ENCODE results near the gene NEGR1.

Gene NEGR1

GRCh38 chr1:71777094-71777493 lies 505.2 kb downstream of the NEGR1 start:
- DNase-seq = no peak

GRCh38 chr1:71774705-71775104 lies 507.6 kb downstream of the NEGR1 start:
- no peak for DNase-seq

DNA sequence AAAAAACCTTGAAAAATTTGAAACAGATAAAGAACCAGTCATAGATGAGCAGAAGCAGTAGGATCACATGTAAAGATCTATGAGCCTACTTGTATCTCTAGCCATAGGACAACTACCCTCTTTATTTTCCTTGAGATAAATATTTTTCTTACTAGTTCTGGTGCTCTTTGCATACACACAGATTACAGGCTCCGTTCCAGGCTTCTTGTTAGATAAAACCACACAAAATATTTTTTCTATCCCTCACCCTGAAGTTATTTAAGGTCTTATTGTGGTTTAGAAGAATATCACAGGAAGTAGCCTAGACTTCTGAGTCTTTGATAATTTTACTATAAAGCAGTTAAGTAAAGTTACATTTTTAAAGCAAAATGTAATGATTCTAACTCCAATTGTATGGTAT lies 512.2 kb downstream of the NEGR1 start:
- peak; percentile 89 for DNase-seq

DNA sequence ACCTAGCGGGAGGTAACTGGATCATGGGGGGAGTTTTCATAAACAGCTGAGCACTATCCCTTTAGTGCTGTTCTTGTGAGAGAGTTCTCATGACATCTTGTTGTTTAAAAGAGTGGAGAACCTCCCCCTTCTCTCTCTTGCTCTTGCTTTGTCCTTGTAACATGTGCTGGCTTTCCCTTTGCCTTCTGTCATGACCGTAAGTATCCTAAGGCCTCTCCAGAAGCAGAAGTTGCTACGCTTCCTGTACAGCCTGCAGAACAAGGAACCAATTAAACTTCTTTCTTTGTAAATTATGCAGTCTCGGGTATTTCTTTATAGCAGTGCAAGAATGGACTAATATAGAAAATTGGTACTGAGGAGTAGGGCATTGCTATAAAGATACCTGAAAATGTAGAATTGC lies 515.6 kb downstream of the NEGR1 start:
- DNase-seq = no peak

- DNase-seq = no peak
These were observed 519.7 kb downstream of the NEGR1 start for GRCh38 chr1:71762514-71763255.

DNA sequence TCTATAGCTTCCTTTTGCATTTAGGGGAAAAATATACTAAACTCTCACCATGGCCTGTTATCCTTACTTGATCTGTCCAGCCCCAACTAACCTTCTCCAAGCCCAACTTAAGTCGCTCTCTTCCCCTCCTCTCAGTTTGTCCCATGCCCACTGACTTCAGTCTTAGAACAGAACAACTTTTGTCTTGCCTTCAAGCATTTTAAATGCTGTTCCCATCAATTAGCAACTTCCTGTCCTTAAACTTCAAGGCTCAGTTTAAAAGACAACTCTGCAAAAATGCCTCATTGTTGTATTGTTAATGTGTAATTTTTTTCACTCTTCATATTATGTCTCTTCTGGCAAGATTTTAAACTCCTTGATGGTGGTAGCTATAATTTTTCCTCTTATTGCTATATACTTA lies 526.9 kb downstream of the NEGR1 start:
- DNase-seq = no peak

DNA sequence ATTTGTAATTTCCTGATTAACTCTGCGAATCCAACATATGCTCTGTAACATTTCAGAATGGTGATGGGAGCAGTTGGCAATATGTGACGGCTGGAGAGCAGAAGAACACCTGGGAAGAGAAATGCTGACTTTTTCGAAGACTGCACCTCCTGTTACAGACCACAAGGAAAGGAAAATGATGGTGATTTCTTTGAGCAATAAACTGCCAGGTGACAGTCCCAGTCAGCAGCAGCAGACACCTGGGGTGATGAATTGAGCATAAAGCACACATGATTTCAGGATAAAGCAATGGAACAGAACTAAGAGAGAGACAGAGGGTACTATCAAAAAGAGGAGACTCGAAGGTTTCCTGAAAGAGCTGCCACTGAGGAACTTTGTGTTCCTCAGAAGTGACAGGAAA lies 528.6 kb downstream of the NEGR1 start:
- DNase-seq = no peak

GRCh38 chr1:71745326-71745725 lies 537.0 kb downstream of the NEGR1 start:
- peak; percentile 6 for DNase-seq

GRCh38 chr1:71743862-71744261 lies 538.5 kb downstream of the NEGR1 start:
- DNase-seq = no peak

- DNase-seq = no peak
These were observed 543.4 kb downstream of the NEGR1 start for GRCh38 chr1:71738910-71739309.

GRCh38 chr1:71738256-71738655 lies 544.1 kb downstream of the NEGR1 start:
- DNase-seq = no peak

GRCh38 chr1:71737768-71738167 lies 544.6 kb downstream of the NEGR1 start:
- DNase-seq = no peak

GRCh38 chr1:71733121-71733520 lies 549.2 kb downstream of the NEGR1 start:
- no peak for DNase-seq

GRCh38 chr1:71721532-71721931 lies 560.8 kb downstream of the NEGR1 start:
- DNase-seq = no peak

DNA sequence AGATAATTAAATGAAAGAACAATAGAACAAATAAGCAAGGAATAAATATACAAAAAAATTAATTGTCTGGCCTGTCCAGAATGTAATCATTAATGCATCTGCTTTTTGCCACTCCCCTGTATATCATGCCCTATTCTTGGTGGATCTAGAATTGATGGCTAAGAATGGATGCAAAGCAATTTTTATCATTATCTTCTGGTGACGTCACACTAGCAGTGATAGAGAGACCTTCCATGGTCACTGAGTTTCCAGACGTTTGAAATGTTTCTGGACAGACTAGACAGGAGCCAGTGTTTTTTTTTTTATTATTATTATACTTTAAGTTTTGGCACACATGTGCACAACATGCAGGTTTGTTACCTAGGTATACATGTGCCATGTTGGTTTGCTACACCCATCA lies 563.0 kb downstream of the NEGR1 start:
- no peak for DNase-seq

- DNase-seq = no peak
These were observed 565.2 kb downstream of the NEGR1 start for GRCh38 chr1:71717186-71717585.

DNA sequence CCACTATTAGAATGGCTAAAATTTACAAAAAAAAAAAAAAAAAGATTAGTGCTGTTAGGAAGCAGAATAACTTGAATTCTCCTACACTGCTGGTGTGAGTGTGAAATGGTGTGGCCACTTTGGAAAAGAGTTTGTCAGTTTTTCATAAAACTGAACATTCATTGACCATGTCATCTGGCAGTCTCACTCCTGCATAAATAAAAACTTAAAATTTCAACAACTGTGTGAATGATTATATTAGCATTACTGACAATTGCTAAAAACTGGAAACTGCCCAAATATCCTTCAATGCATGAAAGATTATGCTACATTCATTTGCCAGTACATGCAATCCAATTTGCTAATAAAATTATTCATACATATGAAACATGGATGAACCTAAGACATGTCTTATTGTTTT lies 570.9 kb downstream of the NEGR1 start:
- no peak for DNase-seq

GRCh38 chr1:71706029-71706671 lies 576.2 kb downstream of the NEGR1 start:
- DNase-seq = no peak

- no peak for DNase-seq
These were observed 584.2 kb downstream of the NEGR1 start for GRCh38 chr1:71698186-71698585.

DNA sequence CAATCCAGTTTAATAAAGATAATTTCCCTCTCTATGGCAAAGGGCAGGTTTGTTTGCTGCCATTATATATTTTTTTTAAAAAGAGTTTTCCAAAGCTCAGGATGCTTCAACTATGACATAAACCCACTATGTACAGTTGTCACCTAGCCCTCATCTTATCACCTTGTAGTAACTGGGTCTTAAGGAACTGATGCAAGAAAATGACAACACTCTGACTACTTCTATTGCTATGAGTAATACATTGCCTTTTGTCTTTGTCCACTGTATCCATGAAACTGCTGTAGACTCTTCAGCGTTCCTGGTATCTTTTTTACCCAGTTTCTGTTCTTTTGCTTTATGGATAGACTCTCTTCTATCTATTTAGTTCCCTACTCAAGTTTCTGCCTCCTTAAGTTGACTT lies 586.5 kb downstream of the NEGR1 start:
- peak; percentile 44 for DNase-seq

GRCh38 chr1:71695084-71695483 lies 587.3 kb downstream of the NEGR1 start:
- no peak for DNase-seq

- DNase-seq = no peak
These were observed 588.8 kb downstream of the NEGR1 start for GRCh38 chr1:71693581-71693980.

DNA sequence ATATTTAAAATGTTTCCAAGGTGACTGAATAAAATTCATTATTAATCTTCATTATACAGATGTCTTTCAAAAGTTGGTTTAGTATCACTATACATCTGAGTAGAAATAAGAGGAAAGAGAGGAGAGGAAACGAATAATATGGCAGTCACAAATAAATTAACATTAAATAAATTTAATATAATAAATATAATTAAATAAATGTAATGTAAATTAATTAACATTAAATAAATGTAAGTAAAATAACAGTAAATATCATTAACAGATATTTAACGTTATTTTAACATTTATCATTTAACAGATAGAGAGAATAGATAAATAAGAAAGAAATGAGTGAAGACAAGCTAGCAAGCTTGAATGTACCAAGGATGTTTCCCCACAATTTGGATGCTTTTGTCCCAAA lies 592.7 kb downstream of the NEGR1 start:
- DNase-seq = no peak

DNA sequence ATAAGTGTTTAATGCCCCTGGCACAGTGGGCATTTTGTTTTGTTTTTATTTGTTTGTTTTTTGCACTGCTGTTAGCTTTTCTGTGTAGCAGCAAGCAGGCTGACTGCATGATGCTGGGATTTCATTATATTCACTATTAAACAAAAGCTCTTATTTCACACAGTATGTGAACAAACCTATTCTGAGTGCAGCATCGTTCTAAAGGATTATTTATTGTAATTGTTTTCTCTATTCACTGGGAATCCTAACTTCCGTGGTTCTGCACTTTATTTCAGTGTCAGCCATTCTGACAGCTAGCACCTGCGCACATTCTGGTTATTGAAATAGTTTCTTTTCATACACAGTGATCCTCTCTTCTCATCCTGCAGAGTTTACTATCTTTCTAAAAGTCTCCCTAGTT lies 595.0 kb downstream of the NEGR1 start:
- no peak for DNase-seq
